PC-9 (cell line): ENCODE results near the gene MDN1. TPM values are rescaled to one million over a fixed set of nuclear protein-coding genes. Genes with fewer than 3 reads are reported as not detected.

Experiments
- BruUV-seq: library from RNA; stranded (reverse); fragments of 400-500 nt; replicated peaks from 2 replicates; lab custom pipeline; 2021; lab: Mats Ljungman, UMichigan
- CTCF ChIA-PET: fragments of 300-600 bp; sonication (Branson Sonifier 250); formaldehyde crosslinking; loops from one replicate; lab custom pipeline; 2022; ENCODE audit warnings: antibody characterized with exemption; lab: Charles Lee
- POLR2A ChIA-PET: fragments of 300-600 bp; sonication (Branson Sonifier 250); formaldehyde crosslinking; loops from one replicate; lab custom pipeline; 2022; ENCODE audit warnings: antibody characterized with exemption; ENCODE audit not compliant: unreplicated experiment; lab: Charles Lee
- DNase-seq, 2 experiments: peaks; one replicate each; pipeline versions ENCODE4 v3.0.0 to v3.0.0-alpha.2; 2015 to 2022; ENCODE audit warnings: mixed read lengths in 1 of 2
- H2AFZ ChIP-seq: fragments of 200-600 bp; sonication (generic); 2 replicates; pipeline ENCODE4 v1.8.1; 2017; ENCODE audit warnings: antibody characterized with exemption
- H3F3A ChIP-seq: fragments of 200-600 bp; sonication (generic); 2 replicates; pipeline ENCODE4 v1.8.1; 2017; ENCODE audit warnings: antibody characterized with exemption, mild to moderate bottlenecking, low read depth; ENCODE audit not compliant: insufficient read depth
- H3K27ac ChIP-seq: fragments of 200-600 bp; sonication (generic); 2 replicates; pipeline ENCODE4 v1.6.1; 2016; ENCODE audit warnings: mixed run types
- H3K27me3 ChIP-seq: fragments of 200-600 bp; sonication (generic); 2 replicates; pipeline ENCODE4 v1.6.1; 2016; ENCODE audit warnings: low read depth, mixed run types; ENCODE audit not compliant: insufficient read depth
- H3K36me3 ChIP-seq: fragments of 200-600 bp; sonication (generic); 2 replicates; pipeline ENCODE4 v1.6.1; 2016; ENCODE audit warnings: low read depth, mixed run types
- H3K4me1 ChIP-seq: fragments of 200-600 bp; sonication (generic); replicated peaks from 2 replicates; pipeline ENCODE4 v1.6.1; 2016; ENCODE audit warnings: mixed run types; ENCODE audit not compliant: insufficient read depth
- H3K4me2 ChIP-seq: fragments of 200-600 bp; sonication (generic); 2 replicates; pipeline ENCODE4 v1.6.1; 2017; ENCODE audit warnings: mixed run types
- H3K4me3 ChIP-seq: fragments of 200-600 bp; sonication (generic); 2 replicates; pipeline ENCODE4 v1.6.1; 2016; ENCODE audit warnings: mixed run types
- H3K79me2 ChIP-seq: fragments of 200-600 bp; sonication (generic); 2 replicates; pipeline ENCODE4 v1.6.1; 2017; ENCODE audit warnings: low read depth, mixed run types
- H3K9me2 ChIP-seq: fragments of 200-600 bp; sonication (generic); 2 replicates; pipeline ENCODE4 v1.8.1; 2017; ENCODE audit warnings: mild to moderate bottlenecking; ENCODE audit not compliant: insufficient read depth
- H3K9me3 ChIP-seq: fragments of 200-600 bp; sonication (generic); 2 replicates; pipeline ENCODE4 v1.8.1; 2016; ENCODE audit warnings: low read depth; ENCODE audit not compliant: insufficient read depth
- H4K20me1 ChIP-seq: fragments of 200-600 bp; sonication (generic); 2 replicates; pipeline ENCODE4 v1.8.1; 2017; ENCODE audit not compliant: insufficient read depth
- EZH2 ChIP-seq: fragments of 200-600 bp; sonication (generic); IDR thresholded peaks from 2 replicates; pipeline ENCODE4 v1.8.0; 2017; ENCODE audit warnings: antibody characterized with exemption, low read depth
- intact Hi-C: fragments of 100-400 bp; cut with micrococcal nuclease; formaldehyde crosslinking; loops from one replicate; pipeline ENCODE4 v1.10.0; 2022; ENCODE audit not compliant: unreplicated experiment
- total RNA-seq: library from RNA; stranded (reverse); gene quantifications from 2 replicates; pipeline ENCODE4 v1.2.3, GENCODE V29; 2021
- TF ChIP-seq, protein P1 (sequence below): fragments of 200-600 bp; sonication (generic); conservative IDR thresholded peaks from 2 replicates; pipeline ENCODE4 v1.6.1; 2017; ENCODE audit warnings: mixed run types, antibody characterized with exemption, mild to moderate bottlenecking, moderate library complexity

MDN1 gene
- total RNA-seq, 1 experiment from 2014 or later, result 38.6 TPM

DNA sequence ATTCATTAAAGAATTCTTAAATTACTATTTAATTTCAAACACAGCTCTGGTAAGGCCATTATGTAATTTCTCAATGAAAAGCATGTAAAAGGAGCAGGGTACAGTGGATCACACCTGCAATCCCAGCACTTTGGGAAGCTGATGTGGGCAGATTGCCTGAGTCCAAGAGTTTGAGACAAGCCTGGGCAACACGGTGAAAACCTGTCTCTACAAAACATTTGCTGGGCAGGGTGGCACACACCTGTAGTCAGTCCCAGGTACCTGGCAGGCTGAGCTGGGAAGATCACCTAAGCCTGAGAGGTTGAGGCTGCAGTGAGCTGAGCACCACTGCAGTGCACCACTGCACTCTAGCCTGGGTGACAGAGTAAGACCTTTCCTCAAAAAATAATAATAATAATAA lies 37.4 kb downstream of the MDN1 start:
- H2AFZ ChIP-seq, result no peak overlapping the region
- no peak overlapping the region for H3K4me3 ChIP-seq
- intact Hi-C loops, result no loop called here
- H3K27ac ChIP-seq, result no peak overlapping the region
- no peak overlapping the region for H3K4me2 ChIP-seq
- no peak for TF ChIP-seq EZH2
- TF ChIP-seq, protein P1, sequence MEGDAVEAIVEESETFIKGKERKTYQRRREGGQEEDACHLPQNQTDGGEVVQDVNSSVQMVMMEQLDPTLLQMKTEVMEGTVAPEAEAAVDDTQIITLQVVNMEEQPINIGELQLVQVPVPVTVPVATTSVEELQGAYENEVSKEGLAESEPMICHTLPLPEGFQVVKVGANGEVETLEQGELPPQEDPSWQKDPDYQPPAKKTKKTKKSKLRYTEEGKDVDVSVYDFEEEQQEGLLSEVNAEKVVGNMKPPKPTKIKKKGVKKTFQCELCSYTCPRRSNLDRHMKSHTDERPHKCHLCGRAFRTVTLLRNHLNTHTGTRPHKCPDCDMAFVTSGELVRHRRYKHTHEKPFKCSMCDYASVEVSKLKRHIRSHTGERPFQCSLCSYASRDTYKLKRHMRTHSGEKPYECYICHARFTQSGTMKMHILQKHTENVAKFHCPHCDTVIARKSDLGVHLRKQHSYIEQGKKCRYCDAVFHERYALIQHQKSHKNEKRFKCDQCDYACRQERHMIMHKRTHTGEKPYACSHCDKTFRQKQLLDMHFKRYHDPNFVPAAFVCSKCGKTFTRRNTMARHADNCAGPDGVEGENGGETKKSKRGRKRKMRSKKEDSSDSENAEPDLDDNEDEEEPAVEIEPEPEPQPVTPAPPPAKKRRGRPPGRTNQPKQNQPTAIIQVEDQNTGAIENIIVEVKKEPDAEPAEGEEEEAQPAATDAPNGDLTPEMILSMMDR, result no peak
- H3K79me2 ChIP-seq, result no peaks in the 10 kb centered on the region
- H3K36me3 ChIP-seq, result 0 out of 2 replicates have a peak, but pooled peaks cover 5% of the 10 kb centered on the region
- ChIA-PET CTCF (no interaction called here), POLR2A (no interaction called here)
- no peaks in the 10 kb centered on the region for H3K9me2 ChIP-seq
- BruUV-seq, result no TSS peak
- no peaks in the 10 kb centered on the region for H3K27me3 ChIP-seq
- DNase-seq, result no peak
- H3K9me3 ChIP-seq, result no peaks in the 10 kb centered on the region
- H3K4me1 ChIP-seq, result no peaks in the 10 kb centered on the region
- H3F3A ChIP-seq, result no peaks in the 10 kb centered on the region
- no peaks in the 10 kb centered on the region for H4K20me1 ChIP-seq

DNA sequence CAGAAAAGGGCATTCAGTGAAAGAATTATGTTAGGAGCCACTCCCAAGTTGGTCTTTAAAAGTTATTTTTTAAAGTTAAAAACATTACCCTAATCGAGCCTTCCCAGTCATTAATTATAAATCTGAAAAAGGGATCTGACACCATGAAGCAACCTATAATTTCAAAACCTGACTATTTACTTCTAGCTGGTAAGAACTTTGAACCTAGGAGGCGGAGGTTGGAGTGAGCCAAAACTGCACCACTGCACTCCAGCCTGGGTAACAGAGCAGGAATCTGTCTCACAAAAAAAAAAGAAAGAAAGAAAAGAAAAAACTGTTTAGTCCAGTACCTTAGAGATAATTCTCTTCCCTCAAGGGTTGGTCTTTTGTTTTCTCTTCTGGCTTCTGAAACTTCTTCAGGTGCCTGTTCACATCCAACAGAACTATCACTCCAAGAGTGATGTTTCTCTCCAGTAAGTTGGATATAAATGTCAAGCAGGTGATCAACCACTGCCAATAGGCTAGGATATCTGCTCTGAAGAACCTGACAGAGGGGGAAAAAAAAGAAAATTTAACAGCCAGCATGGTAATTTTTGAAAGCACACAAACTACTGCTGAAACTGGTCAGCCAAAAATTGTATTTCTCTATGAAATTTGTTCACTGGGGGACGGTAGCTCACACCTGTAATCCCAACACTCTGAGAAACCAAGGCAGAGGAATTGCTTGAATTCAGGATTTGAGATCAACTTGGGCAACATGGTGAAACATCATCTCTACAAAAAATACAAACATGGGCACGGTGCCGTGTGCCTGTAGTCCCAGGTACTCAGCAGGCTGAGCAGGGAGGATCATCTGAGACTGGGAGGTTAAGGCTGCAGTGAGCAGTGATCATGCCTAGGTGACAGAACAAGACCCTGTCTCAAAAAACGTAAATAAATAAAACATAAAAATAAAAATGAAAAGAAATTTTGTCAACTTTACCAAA lies 38.2 kb downstream of the MDN1 start:
- TF ChIP-seq, protein P1, result no peak
- TF ChIP-seq EZH2, result no peak
- intact Hi-C loops, result no loop called here
- ChIA-PET CTCF (no interaction called here), POLR2A (no interaction called here)
- H3K9me3 ChIP-seq, result no peaks in the 10 kb centered on the region
- no peaks in the 10 kb centered on the region for H3F3A ChIP-seq
- H3K4me1 ChIP-seq, result no peaks in the 10 kb centered on the region
- no peaks in the 10 kb centered on the region for H4K20me1 ChIP-seq
- no peaks in the 10 kb centered on the region for H3K79me2 ChIP-seq
- no peak overlapping the region for H3K27ac ChIP-seq
- 0 out of 2 replicates have a peak, but pooled peaks cover 5% of the 10 kb centered on the region for H3K36me3 ChIP-seq
- H3K9me2 ChIP-seq, result no peaks in the 10 kb centered on the region
- DNase-seq, result no peak
- BruUV-seq, result no TSS peak
- no peaks in the 10 kb centered on the region for H3K27me3 ChIP-seq
- no peak overlapping the region for H3K4me2 ChIP-seq
- no peak overlapping the region for H2AFZ ChIP-seq
- no peak overlapping the region for H3K4me3 ChIP-seq

DNA sequence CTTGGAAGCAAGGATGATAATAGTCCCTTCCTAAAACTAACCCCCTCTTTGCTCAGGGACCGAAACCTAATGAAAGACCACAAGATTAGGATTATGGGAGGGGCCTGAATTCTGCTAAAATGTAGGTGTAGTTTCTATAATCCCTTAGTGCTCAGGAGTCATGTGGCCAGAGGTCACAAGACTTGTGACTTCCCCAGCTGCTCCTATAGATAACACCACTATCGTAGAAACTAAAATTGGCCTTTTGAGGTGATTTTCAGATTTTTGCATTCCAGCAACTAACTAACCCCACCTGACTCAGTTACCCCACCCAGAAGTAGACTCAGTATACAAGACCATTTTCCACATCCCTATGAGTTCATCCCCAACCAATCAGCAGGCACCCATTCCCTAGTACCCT lies 42.1 kb downstream of the MDN1 start:
- DNase-seq, result no peak
- Histone ChIP-seq H3K27me3 (no peaks in the 10 kb centered on the region), H4K20me1 (no peaks in the 10 kb centered on the region), H3K9me2 (no peaks in the 10 kb centered on the region), H3K4me3 (no peak overlapping the region), H3K36me3 (peaks cover 5% of the 10 kb centered on the region; the same call in 1 of the 2 replicates), H3K4me2 (no peak overlapping the region), H3K9me3 (no peaks in the 10 kb centered on the region), H3K4me1 (no peaks in the 10 kb centered on the region), H3K27ac (no peak overlapping the region), H3F3A (no peaks in the 10 kb centered on the region), H3K79me2 (no peaks in the 10 kb centered on the region), H2AFZ (no peak overlapping the region)
- BruUV-seq, result no TSS peak
- POLR2A ChIA-PET, result no interaction called here
- no peak for TF ChIP-seq EZH2
- TF ChIP-seq, protein P1, result no peak
- intact Hi-C loops, result no loop called here
- CTCF ChIA-PET, result no interaction called here
